ENCODE results near the gene BSPRY.

The BSPRY gene

DNA sequence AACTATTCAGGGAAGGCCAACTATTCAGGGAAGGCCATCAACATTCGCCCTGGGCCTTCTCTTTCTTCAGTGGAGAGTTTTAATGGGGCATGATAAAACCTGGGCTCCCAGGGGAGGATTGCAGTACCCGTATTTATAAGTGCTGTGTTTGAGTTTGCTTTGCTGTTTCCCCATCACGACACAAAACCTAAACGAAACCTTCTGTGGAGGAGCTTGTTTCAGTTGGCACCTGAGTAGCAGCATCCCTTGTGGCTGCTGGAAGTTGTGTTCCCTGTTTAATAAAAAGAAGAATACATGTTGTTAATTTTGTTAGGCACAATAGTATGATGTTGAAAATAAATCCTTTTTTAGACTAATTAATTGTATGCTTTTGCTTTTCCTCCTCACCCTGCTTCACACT lies 17.6 kb upstream of the BSPRY start:
- Histone ChIP-seq H3K4me1 (ENCODE audit: control insufficient read depth, insufficient read depth, low read length) (no peaks in the 10 kb centered on the region), H3K9me3 (ENCODE audit: control insufficient read depth, insufficient read depth, low read depth, low read length) (no peaks in the 10 kb centered on the region), H3K27ac (ENCODE audit: extremely low read depth, low read depth, low read length) (no peak overlapping the region), H3K36me3 (ENCODE audit: control insufficient read depth in 2 of 2, insufficient read depth in 1 of 2, low read length in 2 of 2) (no peaks in the 10 kb centered on the region), H3K4me3 (ENCODE audit: low read depth, low read length) (no peak overlapping the region)
- POLR2A ChIA-PET = no interaction called here
- CTCF ChIA-PET = interaction anchor here (0.8 kb wide), 1 partner anchor 58 kb away, joined by 4 read pairs; no protein-coding TSS in a partner anchor
- TF ChIP-seq ZNF311 (tag by site-specific recombination; IDR thresholded peaks at IDR 0.05; ENCODE audit: borderline replicate concordance) (no peak), EGR2 (tag by site-specific recombination; IDR thresholded peaks at IDR 0.05; ENCODE audit: low read depth) (no peak), ZNF391 (tag by site-specific recombination; IDR thresholded peaks at IDR 0.05; ENCODE audit: borderline replicate concordance, low read depth) (no peak), ZNF10 (tag by site-specific recombination; IDR thresholded peaks at IDR 0.05) (no peak), FEZF1 (tag by site-specific recombination; IDR thresholded peaks at IDR 0.05) (no peak), ZNF248 (tag by site-specific recombination; IDR thresholded peaks at IDR 0.05) (no peak), KLF17 (tag by site-specific recombination; IDR thresholded peaks at IDR 0.05) (no peak), ZNF112 (tag by site-specific recombination; IDR thresholded peaks at IDR 0.05) (no peak), ZNF221 (tag by site-specific recombination; IDR thresholded peaks at IDR 0.05; ENCODE audit: borderline replicate concordance) (no peak), HOXD13 (CRISPR knock-in tag; IDR thresholded peaks at IDR 0.05; ENCODE audit: borderline replicate concordance) (no peak), ZSCAN16 (tag by site-specific recombination; IDR thresholded peaks at IDR 0.05) (no peak), ZNF362 (tag by site-specific recombination; IDR thresholded peaks at IDR 0.05) (no peak), ZNF324 (tag by site-specific recombination; IDR thresholded peaks at IDR 0.05) (no peak), ZSCAN30 (tag by site-specific recombination; IDR thresholded peaks at IDR 0.05) (no peak), ZNF274 (IDR thresholded peaks at IDR 0.05; ENCODE audit: low read length) (no peak), ZNF274 (tag by site-specific recombination; IDR thresholded peaks at IDR 0.05; ENCODE audit: borderline replicate concordance) (no peak), ZNF639 (tag by site-specific recombination; IDR thresholded peaks at IDR 0.05) (no peak), ZNF518A (tag by site-specific recombination; conservative IDR thresholded peaks at IDR 0.05; ENCODE audit: low read depth) (no peak), ZNF580 (tag by site-specific recombination; IDR thresholded peaks at IDR 0.05) (no peak)
- TF ChIP-seq, protein P1, sequence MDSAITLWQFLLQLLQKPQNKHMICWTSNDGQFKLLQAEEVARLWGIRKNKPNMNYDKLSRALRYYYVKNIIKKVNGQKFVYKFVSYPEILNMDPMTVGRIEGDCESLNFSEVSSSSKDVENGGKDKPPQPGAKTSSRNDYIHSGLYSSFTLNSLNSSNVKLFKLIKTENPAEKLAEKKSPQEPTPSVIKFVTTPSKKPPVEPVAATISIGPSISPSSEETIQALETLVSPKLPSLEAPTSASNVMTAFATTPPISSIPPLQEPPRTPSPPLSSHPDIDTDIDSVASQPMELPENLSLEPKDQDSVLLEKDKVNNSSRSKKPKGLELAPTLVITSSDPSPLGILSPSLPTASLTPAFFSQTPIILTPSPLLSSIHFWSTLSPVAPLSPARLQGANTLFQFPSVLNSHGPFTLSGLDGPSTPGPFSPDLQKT (IDR thresholded peaks at IDR 0.05; ENCODE audit: borderline replicate concordance, low read depth, low read length) = no peak
- TF ChIP-seq, protein P2, sequence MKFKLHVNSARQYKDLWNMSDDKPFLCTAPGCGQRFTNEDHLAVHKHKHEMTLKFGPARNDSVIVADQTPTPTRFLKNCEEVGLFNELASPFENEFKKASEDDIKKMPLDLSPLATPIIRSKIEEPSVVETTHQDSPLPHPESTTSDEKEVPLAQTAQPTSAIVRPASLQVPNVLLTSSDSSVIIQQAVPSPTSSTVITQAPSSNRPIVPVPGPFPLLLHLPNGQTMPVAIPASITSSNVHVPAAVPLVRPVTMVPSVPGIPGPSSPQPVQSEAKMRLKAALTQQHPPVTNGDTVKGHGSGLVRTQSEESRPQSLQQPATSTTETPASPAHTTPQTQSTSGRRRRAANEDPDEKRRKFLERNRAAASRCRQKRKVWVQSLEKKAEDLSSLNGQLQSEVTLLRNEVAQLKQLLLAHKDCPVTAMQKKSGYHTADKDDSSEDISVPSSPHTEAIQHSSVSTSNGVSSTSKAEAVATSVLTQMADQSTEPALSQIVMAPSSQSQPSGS (tag by site-specific recombination; IDR thresholded peaks at IDR 0.05; ENCODE audit: low read depth) = no peak
